Immature natural killer cell (primary cell): ENCODE data around the gene PLK1. TPM values are rescaled to one million over a fixed set of nuclear protein-coding genes. Genes with fewer than 3 reads are reported as not detected.
A peak's percentile ranks its signal among the peaks of the same experiment; 100 is the strongest.

ENCODE experiments used
- DNase-seq, 3 donors: peaks; one replicate each; pipeline ENCODE4 v3.0.0; 2022; ENCODE audit warnings: mixed read lengths in 1 of 3
- H3K27ac Mint-ChIP-seq, 6 donors: one replicate each; pipeline ENCODE4 v1.8.0; 2020; ENCODE audit warnings: mixed read lengths in 6 of 6, mild to moderate bottlenecking in 5 of 6, inconsistent platforms in 4 of 6, moderate library complexity in 3 of 6
- H3K27me3 Mint-ChIP-seq, 3 donors: one replicate each; pipeline ENCODE4 v1.8.0; 2020 to 2021; ENCODE audit warnings: low read depth in 3 of 3, mild to moderate bottlenecking in 3 of 3, mixed read lengths in 3 of 3, moderate library complexity in 3 of 3, inconsistent platforms in 1 of 3
- H3K36me3 Mint-ChIP-seq, 3 donors: one replicate each; pipeline ENCODE4 v1.8.0; 2020; ENCODE audit warnings: mixed read lengths in 3 of 3, inconsistent platforms in 2 of 3, mild to moderate bottlenecking in 2 of 3
- H3K4me1 Mint-ChIP-seq, 2 donors: one replicate each; pipeline ENCODE4 v1.8.0; 2020; ENCODE audit warnings: inconsistent platforms in 2 of 2, mild to moderate bottlenecking in 2 of 2, mixed read lengths in 2 of 2, moderate library complexity in 1 of 2
- H3K4me3 Mint-ChIP-seq, 5 donors: one replicate each; pipeline ENCODE4 v1.8.0; 2020; ENCODE audit warnings: mild to moderate bottlenecking in 5 of 5, mixed read lengths in 5 of 5, inconsistent platforms in 3 of 5, moderate library complexity in 3 of 5
- H3K9me3 Mint-ChIP-seq, 6 donors: one replicate each; pipeline ENCODE4 v1.8.0; 2020; ENCODE audit warnings: mild to moderate bottlenecking in 6 of 6, mixed read lengths in 6 of 6, inconsistent platforms in 4 of 6, moderate library complexity in 3 of 6
- polyA plus RNA-seq, 3 donors: library from polyadenylated mRNA; unstranded; fragments of 300-500 nt; fragmentation: Illumina TruSeq; gene quantifications; one replicate each; pipeline ENCODE4 v1.2.3, GENCODE V29; 2021

The PLK1 gene
- polyA plus RNA-seq, 3 donors from 2014 or later: 0.57 to 1.2 TPM; not detected in 1

- Mint-ChIP-seq H3K27ac (peak overlapping the region in 1 of 6 donors; percentile 10), H3K36me3 (peaks cover 17 to 78% (median 42%) of the 10 kb centered on the region in 3 donors), H3K9me3 (no peaks in the 10 kb centered on the region), H3K4me1 (peaks cover 0 to 6% of the 10 kb centered on the region in 2 donors), H3K4me3 (no peak overlapping the region), H3K27me3 (no peaks in the 10 kb centered on the region)
- no peak for DNase-seq
Measured at GRCh38 chr16:23666571-23667354, 11.9 kb upstream of the PLK1 start.

GRCh38 chr16:23667355-23667659 lies 11.4 kb upstream of the PLK1 start:
- Mint-ChIP-seq H3K36me3 (peaks cover 16 to 77% (median 41%) of the 10 kb centered on the region in 3 donors), H3K27ac (no peak overlapping the region), H3K4me1 (peaks cover 0 to 6% of the 10 kb centered on the region in 2 donors), H3K9me3 (no peaks in the 10 kb centered on the region), H3K27me3 (no peaks in the 10 kb centered on the region), H3K4me3 (no peak overlapping the region)
- DNase-seq: no peak

GRCh38 chr16:23668225-23668624 lies 10.5 kb upstream of the PLK1 start:
- no peaks in the 10 kb centered on the region for H3K9me3 Mint-ChIP-seq
- no peak for DNase-seq
- no peak overlapping the region for H3K27ac Mint-ChIP-seq
- no peaks in the 10 kb centered on the region for H3K27me3 Mint-ChIP-seq
- H3K36me3 Mint-ChIP-seq: peaks cover 13 to 72% (median 35%) of the 10 kb centered on the region in 3 donors
- H3K4me3 Mint-ChIP-seq: no peak overlapping the region
- peaks cover 0 to 6% of the 10 kb centered on the region in 2 donors for H3K4me1 Mint-ChIP-seq

- no peak for DNase-seq
- H3K27ac Mint-ChIP-seq: peak overlapping the region in 1 of 6 donors; percentile 51
- H3K4me3 Mint-ChIP-seq: no peak overlapping the region
- H3K4me1 Mint-ChIP-seq: peaks cover 0 to 6% of the 10 kb centered on the region in 2 donors
- H3K36me3 Mint-ChIP-seq: peaks cover 13 to 69% (median 33%) of the 10 kb centered on the region in 3 donors
- H3K27me3 Mint-ChIP-seq: no peaks in the 10 kb centered on the region
- H3K9me3 Mint-ChIP-seq: no peaks in the 10 kb centered on the region
Measured at GRCh38 chr16:23668873-23669272, 9.8 kb upstream of the PLK1 start.

- H3K4me3 Mint-ChIP-seq: no peak overlapping the region
Measured at GRCh38 chr16:23670137-23670776, 8.4 kb upstream of the PLK1 start.

GRCh38 chr16:23673971-23674614 lies 4.6 kb upstream of the PLK1 start:
- no peaks in the 10 kb centered on the region for H3K9me3 Mint-ChIP-seq
- H3K27ac Mint-ChIP-seq: no peak overlapping the region
- no peak overlapping the region for H3K4me3 Mint-ChIP-seq
- no peak for DNase-seq
- peaks cover 5 to 23% of the 10 kb centered on the region in 2 donors for H3K4me1 Mint-ChIP-seq
- peaks cover 0 to 1% (median 0%) of the 10 kb centered on the region in 3 donors for H3K27me3 Mint-ChIP-seq
- peaks cover 0 to 19% (median 6%) of the 10 kb centered on the region in 3 donors for H3K36me3 Mint-ChIP-seq

More at GRCh38 chr16:23670137-23670776, 8.4 kb upstream of the PLK1 start:
- Mint-ChIP-seq H3K36me3 (peaks cover 13 to 57% (median 27%) of the 10 kb centered on the region in 3 donors), H3K4me1 (peaks cover 0 to 6% of the 10 kb centered on the region in 2 donors), H3K27me3 (no peaks in the 10 kb centered on the region), H3K27ac (peak overlapping the region in 2 of 6 donors; percentile 7 to 11), H3K9me3 (no peaks in the 10 kb centered on the region)
- DNase-seq: no peak

- Mint-ChIP-seq H3K36me3 (peaks cover under 1 to 9% (median under 1%) of the 10 kb centered on the region in 3 donors), H3K4me3 (peak overlapping the region in 3 of 5 donors; percentile 83 to 87 (median 86)), H3K27me3 (peaks cover 0 to 1% (median 1%) of the 10 kb centered on the region in 3 donors), H3K4me1 (peaks cover 14 to 30% of the 10 kb centered on the region in 2 donors), H3K27ac (no peak overlapping the region), H3K9me3 (no peaks in the 10 kb centered on the region)
- no peak for DNase-seq
Measured at GRCh38 chr16:23676924-23677480, 1.7 kb upstream of the PLK1 start.

GRCh38 chr16:23679274-23679985 lies 741 bp downstream of the PLK1 start:
- no peaks in the 10 kb centered on the region for H3K9me3 Mint-ChIP-seq
- DNase-seq: no peak
- H3K27me3 Mint-ChIP-seq: peaks cover 0 to 3% (median 1%) of the 10 kb centered on the region in 3 donors
- H3K4me3 Mint-ChIP-seq: peak overlapping the region; percentile 73 to 87 (median 78)
- H3K27ac Mint-ChIP-seq: no peak overlapping the region
- peaks cover 14 to 30% of the 10 kb centered on the region in 2 donors for H3K4me1 Mint-ChIP-seq
- H3K36me3 Mint-ChIP-seq: peaks cover 4 to 14% (median 5%) of the 10 kb centered on the region in 3 donors

- Mint-ChIP-seq H3K27ac (no peak overlapping the region), H3K9me3 (no peaks in the 10 kb centered on the region)
Measured at GRCh38 chr16:23679986-23680336, 1.3 kb downstream of the PLK1 start.

GRCh38 chr16:23682181-23682580 lies 3.5 kb downstream of the PLK1 start:
- H3K36me3 Mint-ChIP-seq: peaks cover 4 to 26% (median 8%) of the 10 kb centered on the region in 3 donors
- peak overlapping the region in 1 of 6 donors; percentile 2 for H3K27ac Mint-ChIP-seq
- peaks cover 0 to 3% (median 1%) of the 10 kb centered on the region in 3 donors for H3K27me3 Mint-ChIP-seq
- peaks cover 14 to 28% of the 10 kb centered on the region in 2 donors for H3K4me1 Mint-ChIP-seq
- no peak for DNase-seq
- no peak overlapping the region for H3K4me3 Mint-ChIP-seq
- H3K9me3 Mint-ChIP-seq: no peaks in the 10 kb centered on the region

More at GRCh38 chr16:23679986-23680336, 1.3 kb downstream of the PLK1 start:
- H3K27me3 Mint-ChIP-seq: peaks cover 0 to 3% (median 1%) of the 10 kb centered on the region in 3 donors
- H3K4me1 Mint-ChIP-seq: peaks cover 14 to 30% of the 10 kb centered on the region in 2 donors
- peak overlapping the region; percentile 73 to 87 (median 78) for H3K4me3 Mint-ChIP-seq
- H3K36me3 Mint-ChIP-seq: peaks cover 4 to 14% (median 5%) of the 10 kb centered on the region in 3 donors
- DNase-seq: no peak

- H3K36me3 Mint-ChIP-seq: peaks cover 8 to 38% (median 9%) of the 10 kb centered on the region in 3 donors
- H3K27me3 Mint-ChIP-seq: peaks cover 0 to 3% (median 1%) of the 10 kb centered on the region in 3 donors
- H3K9me3 Mint-ChIP-seq: no peaks in the 10 kb centered on the region
- no peak overlapping the region for H3K27ac Mint-ChIP-seq
- no peak overlapping the region for H3K4me3 Mint-ChIP-seq
- no peak for DNase-seq
- peaks cover 11 to 16% of the 10 kb centered on the region in 2 donors for H3K4me1 Mint-ChIP-seq
Measured at GRCh38 chr16:23683487-23683886, 4.8 kb downstream of the PLK1 start.

- Mint-ChIP-seq H3K4me3 (no peak overlapping the region), H3K4me1 (no peaks in the 10 kb centered on the region), H3K27ac (peak overlapping the region in 2 of 6 donors; percentile 2 to 40), H3K36me3 (peaks cover 8 to 43% (median 12%) of the 10 kb centered on the region in 3 donors), H3K9me3 (no peaks in the 10 kb centered on the region), H3K27me3 (peaks cover 0 to 2% (median 0%) of the 10 kb centered on the region in 3 donors)
- no peak for DNase-seq
Measured at GRCh38 chr16:23687034-23687808, 8.5 kb downstream of the PLK1 start.
